ENCODE data around the gene AP5S1.

- TF ChIP-seq, protein P1, sequence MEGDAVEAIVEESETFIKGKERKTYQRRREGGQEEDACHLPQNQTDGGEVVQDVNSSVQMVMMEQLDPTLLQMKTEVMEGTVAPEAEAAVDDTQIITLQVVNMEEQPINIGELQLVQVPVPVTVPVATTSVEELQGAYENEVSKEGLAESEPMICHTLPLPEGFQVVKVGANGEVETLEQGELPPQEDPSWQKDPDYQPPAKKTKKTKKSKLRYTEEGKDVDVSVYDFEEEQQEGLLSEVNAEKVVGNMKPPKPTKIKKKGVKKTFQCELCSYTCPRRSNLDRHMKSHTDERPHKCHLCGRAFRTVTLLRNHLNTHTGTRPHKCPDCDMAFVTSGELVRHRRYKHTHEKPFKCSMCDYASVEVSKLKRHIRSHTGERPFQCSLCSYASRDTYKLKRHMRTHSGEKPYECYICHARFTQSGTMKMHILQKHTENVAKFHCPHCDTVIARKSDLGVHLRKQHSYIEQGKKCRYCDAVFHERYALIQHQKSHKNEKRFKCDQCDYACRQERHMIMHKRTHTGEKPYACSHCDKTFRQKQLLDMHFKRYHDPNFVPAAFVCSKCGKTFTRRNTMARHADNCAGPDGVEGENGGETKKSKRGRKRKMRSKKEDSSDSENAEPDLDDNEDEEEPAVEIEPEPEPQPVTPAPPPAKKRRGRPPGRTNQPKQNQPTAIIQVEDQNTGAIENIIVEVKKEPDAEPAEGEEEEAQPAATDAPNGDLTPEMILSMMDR (IDR thresholded peaks at IDR 0.05) = no peak
- TF ChIP-seq POLR2A (IDR thresholded peaks at IDR 0.05) = no peak
These were observed 55.7 kb downstream of the AP5S1 start for GRCh38 chr20:3876000-3876399.
